ENCODE data around the gene PMAIP1. TPM values are rescaled to one million over a fixed set of nuclear protein-coding genes. Genes with fewer than 3 reads are reported as not detected.
A peak's percentile ranks its signal among the peaks of the same experiment; 100 is the strongest.

PMAIP1 gene
- total RNA-seq, 1 donor from 2014 or later: 52.5 TPM

DNA sequence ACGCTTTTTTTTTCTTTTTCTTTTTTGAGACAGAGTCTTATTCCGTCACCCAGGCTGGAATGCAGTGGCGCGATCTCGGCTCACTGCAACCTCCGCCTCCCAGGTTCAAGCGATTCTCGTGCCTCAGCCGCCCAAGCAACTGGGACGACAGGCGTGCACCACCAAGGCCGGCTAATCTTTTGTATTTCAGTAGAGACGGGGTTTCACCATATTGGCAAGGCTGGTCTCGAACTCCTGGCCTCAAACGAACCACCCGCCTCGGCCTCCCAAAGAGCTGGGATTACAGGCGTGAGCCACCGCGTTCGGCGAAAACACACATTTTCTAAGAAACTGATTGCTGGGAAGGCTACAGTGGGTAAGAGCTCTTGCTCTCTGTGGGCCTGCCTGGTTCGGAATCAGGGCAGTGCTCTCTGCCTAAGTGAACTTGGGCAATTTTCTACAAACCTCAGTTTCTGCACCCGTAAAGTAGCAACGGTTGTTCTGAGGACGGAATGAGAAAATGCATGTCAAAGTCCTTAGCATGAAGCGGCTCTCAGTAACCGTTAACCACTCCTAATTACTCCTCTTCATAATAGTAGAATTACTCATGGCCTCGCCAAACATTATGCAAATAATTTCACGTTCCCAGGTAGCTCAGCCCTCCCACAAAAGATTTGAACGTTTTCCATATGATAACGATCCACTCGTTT lies 1.0 kb upstream of the PMAIP1 start:
- Mint-ChIP-seq H3K4me3 (peak overlapping the region; percentile 95), H3K9me3 (no peaks in the 10 kb centered on the region), H3K27ac (peak overlapping the region; percentile 97), H3K27me3 (no peaks in the 10 kb centered on the region), H3K4me1 (peaks cover 28% of the 10 kb centered on the region), H3K36me3 (ENCODE audit: low read depth) (peaks cover 28% of the 10 kb centered on the region)
- intact Hi-C loops (cut with micrococcal nuclease): loop anchor here (1.0 to 2.0 kb wide), 3 partner anchors 13 to 62 kb away; no protein-coding TSS in a partner anchor
- DNase-seq: no peak

GRCh38 chr18:59900222-59901128 lies 679 bp downstream of the PMAIP1 start:
- H3K4me1 Mint-ChIP-seq: peaks cover 41% of the 10 kb centered on the region
- H3K4me3 Mint-ChIP-seq: peak overlapping the region; percentile 95
- intact Hi-C loops (cut with micrococcal nuclease): loop anchor here (2.0 to 10.0 kb wide), 4 partner anchors 542 to 1286 kb away; partner anchors contain the start of gene LMAN1
- no peaks in the 10 kb centered on the region for H3K9me3 Mint-ChIP-seq
- no peaks in the 10 kb centered on the region for H3K27me3 Mint-ChIP-seq
- peak; percentile 91 for DNase-seq
- peaks cover 40% of the 10 kb centered on the region for H3K36me3 Mint-ChIP-seq (ENCODE audit: low read depth)
- peak overlapping the region; percentile 99 for H3K27ac Mint-ChIP-seq

DNA sequence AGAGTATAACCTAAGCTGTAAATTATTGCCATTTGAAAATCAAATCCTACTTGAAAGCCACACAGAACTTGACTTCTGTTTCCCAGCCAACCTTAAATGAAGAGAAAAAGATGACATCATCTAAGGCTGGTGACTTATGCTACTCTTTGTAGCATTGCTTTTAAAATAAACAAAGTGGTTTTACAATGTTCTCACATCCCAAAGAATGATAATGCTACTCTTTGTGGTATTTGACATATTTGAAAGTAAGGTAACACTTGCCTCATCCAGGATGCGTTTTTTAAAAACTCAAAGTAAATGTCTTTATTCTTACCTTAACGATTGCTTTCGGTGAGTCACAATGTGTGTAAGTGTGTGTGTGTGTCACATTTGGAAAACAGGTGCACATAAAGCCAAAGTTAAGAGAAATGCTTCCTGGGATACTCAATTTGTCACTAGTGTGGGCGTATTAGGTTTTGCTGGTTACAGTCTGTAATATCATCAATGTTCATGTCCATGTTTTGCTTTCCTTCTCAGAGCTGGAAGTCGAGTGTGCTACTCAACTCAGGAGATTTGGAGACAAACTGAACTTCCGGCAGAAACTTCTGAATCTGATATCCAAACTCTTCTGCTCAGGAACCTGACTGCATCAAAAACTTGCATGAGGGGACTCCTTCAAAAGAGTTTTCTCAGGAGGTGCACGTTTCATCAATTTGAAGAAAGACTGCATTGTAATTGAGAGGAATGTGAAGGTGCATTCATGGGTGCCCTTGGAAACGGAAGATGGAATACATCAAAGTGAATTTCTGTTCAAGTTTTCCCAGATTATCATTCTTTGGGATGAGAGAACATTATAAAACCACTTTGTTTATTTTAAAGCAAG lies 2.6 kb downstream of the PMAIP1 start:
- intact Hi-C loops (cut with micrococcal nuclease): loop anchor here (1.0 to 10.0 kb wide), 6 partner anchors 19 to 1288 kb away; no protein-coding TSS in a partner anchor
- Mint-ChIP-seq H3K4me3 (peak overlapping the region; percentile 95), H3K4me1 (peaks cover 60% of the 10 kb centered on the region), H3K9me3 (no peaks in the 10 kb centered on the region), H3K27ac (peak overlapping the region; percentile 90), H3K27me3 (no peaks in the 10 kb centered on the region), H3K36me3 (ENCODE audit: low read depth) (peaks cover 38% of the 10 kb centered on the region)
- peak; percentile 72 for DNase-seq

- DNase-seq: no peak
- Mint-ChIP-seq H3K9me3 (no peaks in the 10 kb centered on the region), H3K4me3 (peak overlapping the region; percentile 95), H3K27ac (peak overlapping the region; percentile 90), H3K4me1 (peaks cover 62% of the 10 kb centered on the region), H3K27me3 (no peaks in the 10 kb centered on the region), H3K36me3 (ENCODE audit: low read depth) (peaks cover 38% of the 10 kb centered on the region)
- intact Hi-C loops (cut with micrococcal nuclease): loop anchor here (1.0 to 10.0 kb wide), 6 partner anchors 18 to 1288 kb away; no protein-coding TSS in a partner anchor
Observed at GRCh38 chr18:59902993-59903610, 3.3 kb downstream of the PMAIP1 start.

GRCh38 chr18:59904011-59904601 lies 4.3 kb downstream of the PMAIP1 start:
- intact Hi-C loops (cut with micrococcal nuclease): loop anchor here (5.0 to 10.0 kb wide), 3 partner anchors 762 to 1289 kb away; no protein-coding TSS in a partner anchor
- no peak for DNase-seq
- Mint-ChIP-seq H3K36me3 (ENCODE audit: low read depth) (peaks cover 35% of the 10 kb centered on the region), H3K4me1 (peaks cover 65% of the 10 kb centered on the region), H3K27ac (peak overlapping the region; percentile 74), H3K9me3 (no peaks in the 10 kb centered on the region), H3K27me3 (no peaks in the 10 kb centered on the region), H3K4me3 (peak overlapping the region; percentile 69)

GRCh38 chr18:59905686-59906091 lies 5.9 kb downstream of the PMAIP1 start:
- Mint-ChIP-seq H3K36me3 (ENCODE audit: low read depth) (peaks cover 34% of the 10 kb centered on the region), H3K27me3 (no peaks in the 10 kb centered on the region), H3K27ac (no peak overlapping the region), H3K9me3 (no peaks in the 10 kb centered on the region), H3K4me1 (peaks cover 65% of the 10 kb centered on the region), H3K4me3 (no peak overlapping the region)
- no peak for DNase-seq
- intact Hi-C loops (cut with micrococcal nuclease): loop anchor here (2.0 to 10.0 kb wide), 3 partner anchors 59 to 1291 kb away; no protein-coding TSS in a partner anchor

DNA sequence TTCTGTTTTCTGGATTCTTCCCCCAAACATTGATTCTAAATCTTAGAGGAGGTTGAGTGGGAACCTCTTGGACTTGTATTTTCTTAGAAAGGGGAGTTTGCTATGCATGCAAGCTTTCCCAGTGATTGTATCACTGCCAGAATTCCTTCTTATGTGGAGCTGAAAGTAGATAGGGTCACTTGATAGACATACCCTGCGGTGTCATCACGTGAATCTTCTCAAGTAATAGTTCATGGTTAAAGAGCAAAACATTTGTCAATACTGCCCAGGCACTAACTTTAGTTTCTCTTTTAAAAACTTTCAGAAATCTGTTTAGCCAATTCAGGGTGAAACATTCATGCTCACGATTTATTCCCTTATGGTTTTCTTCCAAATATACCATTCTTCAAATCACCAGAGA lies 6.4 kb downstream of the PMAIP1 start:
- Mint-ChIP-seq H3K27me3 (no peaks in the 10 kb centered on the region), H3K9me3 (no peaks in the 10 kb centered on the region), H3K4me1 (peaks cover 65% of the 10 kb centered on the region), H3K4me3 (peak overlapping the region; percentile 65), H3K36me3 (ENCODE audit: low read depth) (peaks cover 30% of the 10 kb centered on the region), H3K27ac (peak overlapping the region; percentile 76)
- intact Hi-C loops (cut with micrococcal nuclease): loop anchor here (2.0 to 10.0 kb wide), 3 partner anchors 59 to 1291 kb away; no protein-coding TSS in a partner anchor
- no peak for DNase-seq

DNA sequence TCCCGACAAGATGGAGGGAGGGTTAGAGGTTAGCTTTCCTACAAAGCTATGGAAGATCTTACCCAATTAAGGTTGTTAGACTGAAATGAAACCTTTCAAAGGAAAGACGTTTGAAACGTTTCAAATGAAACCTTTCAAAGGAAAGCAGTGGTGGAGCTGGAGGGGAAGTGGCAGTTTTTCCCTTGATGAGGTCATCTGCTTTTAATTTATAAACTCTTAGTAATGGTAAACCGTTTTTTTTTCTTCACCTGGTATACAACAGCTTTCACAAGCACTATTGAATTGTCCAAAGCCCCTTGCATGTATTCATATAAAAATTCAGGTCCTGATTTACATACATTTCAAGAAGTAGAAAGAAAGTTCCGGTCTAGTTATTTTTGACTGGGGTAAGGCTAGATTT lies 7.4 kb downstream of the PMAIP1 start:
- Mint-ChIP-seq H3K36me3 (ENCODE audit: low read depth) (peaks cover 24% of the 10 kb centered on the region), H3K4me1 (peaks cover 66% of the 10 kb centered on the region), H3K4me3 (peak overlapping the region; percentile 65), H3K27me3 (no peaks in the 10 kb centered on the region), H3K27ac (peak overlapping the region; percentile 76), H3K9me3 (no peaks in the 10 kb centered on the region)
- intact Hi-C loops (cut with micrococcal nuclease): loop anchor here (1.0 to 10.0 kb wide), 5 partner anchors 14 to 1292 kb away; no protein-coding TSS in a partner anchor
- DNase-seq: peak; percentile 70

DNA sequence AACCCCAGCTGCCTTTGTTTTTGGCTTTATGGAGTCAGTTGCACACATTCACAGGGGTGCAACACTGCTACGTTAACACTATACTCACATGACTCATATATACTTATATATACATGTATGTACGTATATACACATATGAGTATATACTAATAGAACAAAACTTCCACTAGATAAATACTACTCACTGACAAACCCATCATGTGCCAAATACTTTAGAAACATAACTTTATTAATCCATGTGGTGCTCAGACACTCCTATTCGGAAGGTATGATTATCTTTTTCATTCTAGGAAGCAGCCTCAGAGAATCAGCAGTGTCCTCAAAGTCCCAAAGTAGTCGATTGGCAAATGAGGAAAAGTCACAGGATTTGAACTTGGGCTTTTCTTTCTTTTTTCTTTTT lies 7.9 kb downstream of the PMAIP1 start:
- intact Hi-C loops (cut with micrococcal nuclease): loop anchor here (1.0 to 10.0 kb wide), 5 partner anchors 14 to 1293 kb away; no protein-coding TSS in a partner anchor
- peaks cover 19% of the 10 kb centered on the region for H3K36me3 Mint-ChIP-seq (ENCODE audit: low read depth)
- peak overlapping the region; percentile 65 for H3K4me3 Mint-ChIP-seq
- H3K27ac Mint-ChIP-seq: peak overlapping the region; percentile 76
- H3K9me3 Mint-ChIP-seq: no peaks in the 10 kb centered on the region
- H3K4me1 Mint-ChIP-seq: peaks cover 61% of the 10 kb centered on the region
- H3K27me3 Mint-ChIP-seq: no peaks in the 10 kb centered on the region
- no peak for DNase-seq

GRCh38 chr18:59908799-59909198 lies 9.0 kb downstream of the PMAIP1 start:
- Mint-ChIP-seq H3K27me3 (no peaks in the 10 kb centered on the region), H3K9me3 (no peaks in the 10 kb centered on the region), H3K4me3 (no peak overlapping the region), H3K4me1 (peaks cover 55% of the 10 kb centered on the region), H3K36me3 (ENCODE audit: low read depth) (peaks cover 12% of the 10 kb centered on the region), H3K27ac (no peak overlapping the region)
- DNase-seq: no peak
- intact Hi-C loops (cut with micrococcal nuclease): loop anchor here (10.0 kb wide), 2 partner anchors 1214 to 1294 kb away; no protein-coding TSS in a partner anchor

DNA sequence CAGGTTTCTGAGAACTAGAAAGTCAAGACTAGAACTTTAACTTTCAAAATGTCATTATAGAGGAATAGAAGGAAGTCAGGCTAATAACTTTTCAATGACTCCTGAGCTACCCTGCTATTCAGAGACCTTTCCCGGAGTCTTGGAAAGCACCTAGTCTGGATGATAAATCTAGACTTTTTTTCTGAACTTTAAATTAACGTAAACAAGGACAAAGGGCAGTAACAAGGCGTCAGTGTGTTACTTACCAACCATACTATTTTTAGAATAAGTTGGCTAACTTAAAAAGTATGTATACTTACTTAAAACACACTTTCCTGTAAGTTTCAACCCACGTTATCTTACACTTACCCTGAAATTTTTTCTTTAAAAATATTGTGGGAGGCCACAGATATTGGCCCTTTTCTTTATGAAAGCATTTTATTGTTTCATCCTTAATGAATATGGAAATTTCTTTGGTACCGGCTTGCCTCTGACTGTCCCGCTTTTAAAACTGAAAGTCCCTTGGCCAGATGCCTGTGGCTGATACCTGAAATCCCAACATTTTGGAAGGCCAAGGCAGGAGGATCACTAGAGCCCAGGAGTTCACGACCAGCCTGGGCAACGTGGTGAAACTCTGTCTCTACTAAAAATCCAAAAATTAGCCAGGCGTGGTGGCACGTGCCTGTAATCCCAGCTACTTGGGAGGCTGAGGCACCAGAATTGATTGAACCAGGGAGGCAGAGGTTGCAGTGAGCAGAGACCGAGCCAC lies 9.7 kb downstream of the PMAIP1 start:
- no peaks in the 10 kb centered on the region for H3K27me3 Mint-ChIP-seq

GRCh38 chr18:59910967-59911366 lies 11.2 kb downstream of the PMAIP1 start:
- intact Hi-C loops (cut with micrococcal nuclease): no loop called here
- H3K27ac Mint-ChIP-seq: no peak overlapping the region
- H3K27me3 Mint-ChIP-seq: no peaks in the 10 kb centered on the region
- peaks cover 35% of the 10 kb centered on the region for H3K4me1 Mint-ChIP-seq
- H3K4me3 Mint-ChIP-seq: no peak overlapping the region
- no peaks in the 10 kb centered on the region for H3K36me3 Mint-ChIP-seq (ENCODE audit: low read depth)
- no peak for DNase-seq
- no peaks in the 10 kb centered on the region for H3K9me3 Mint-ChIP-seq

More for the DNA sequence above, 9.7 kb downstream of the PMAIP1 start:
- DNase-seq: no peak
- Mint-ChIP-seq H3K27ac (no peak overlapping the region), H3K4me3 (no peak overlapping the region), H3K9me3 (no peaks in the 10 kb centered on the region), H3K36me3 (ENCODE audit: low read depth) (peaks cover 6% of the 10 kb centered on the region), H3K4me1 (peaks cover 49% of the 10 kb centered on the region)
- intact Hi-C loops (cut with micrococcal nuclease): loop anchor here (10.0 kb wide), 2 partner anchors 1215 to 1295 kb away; no protein-coding TSS in a partner anchor
